ENCODE results near the gene CDIP1.
A peak's percentile ranks its signal among the peaks of the same experiment; 100 is the strongest.

CDIP1 gene

GRCh38 chr16:4514606-4515005 lies 24.0 kb downstream of the CDIP1 start:
- DNase-seq (ENCODE audit: low read depth), result no peak

DNA sequence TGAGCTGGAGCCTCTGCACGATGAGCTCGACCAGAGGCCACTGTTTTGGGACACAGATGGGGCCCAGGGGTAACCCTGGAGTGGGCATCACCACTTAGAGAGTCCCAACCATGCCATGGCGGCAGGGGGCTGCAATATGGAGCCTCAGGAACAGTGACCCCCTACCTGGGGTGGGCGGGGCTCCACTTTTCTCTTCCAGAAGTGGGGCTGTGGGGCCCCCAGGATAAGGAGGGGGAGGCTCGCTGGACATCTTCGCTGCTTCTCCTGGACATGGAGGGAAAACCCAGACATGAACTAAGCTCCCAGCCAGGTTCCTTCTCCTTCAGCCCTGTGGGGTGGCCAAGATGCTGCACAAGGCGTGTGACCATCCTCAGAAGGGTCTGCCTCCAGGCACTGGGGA lies 24.7 kb downstream of the CDIP1 start:
- no peak for DNase-seq (ENCODE audit: low read depth)

DNA sequence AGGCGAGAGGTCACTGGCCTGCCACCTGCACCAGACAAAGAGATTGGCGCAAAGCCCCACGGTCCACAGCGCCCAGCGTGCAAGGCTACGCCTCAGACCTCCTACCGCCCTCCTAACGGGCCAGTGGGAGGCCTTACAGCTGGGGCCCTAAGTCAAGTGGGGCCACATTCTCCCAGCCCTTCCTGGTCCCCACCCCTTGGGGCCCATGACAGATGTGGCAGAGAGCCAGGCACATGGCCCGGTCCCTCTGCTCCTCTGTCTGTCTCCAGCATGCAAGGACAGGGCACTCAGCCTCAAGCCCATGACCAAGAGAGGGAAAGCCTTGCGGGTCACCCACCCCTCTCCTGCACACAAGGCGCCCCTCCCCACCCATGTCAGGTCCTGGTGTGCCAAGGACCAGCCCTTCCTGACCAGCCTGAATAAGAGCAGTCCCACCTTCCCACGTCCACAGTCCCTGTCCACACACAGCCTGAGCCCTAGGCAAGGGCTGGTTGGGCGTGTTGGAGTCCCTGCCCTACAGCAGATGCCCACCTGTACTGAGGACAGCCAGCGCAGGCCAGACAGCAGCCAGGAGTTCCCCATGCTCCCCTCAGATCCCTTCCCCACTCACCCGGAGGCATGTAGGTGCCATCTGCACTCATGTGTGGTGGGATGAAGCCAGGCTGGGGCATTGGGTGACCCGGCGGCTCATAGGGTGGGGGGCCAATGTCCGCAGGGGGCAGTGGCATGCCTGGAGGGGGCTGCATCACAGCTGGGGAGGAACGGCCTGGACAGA lies 25.3 kb downstream of the CDIP1 start:
- DNase-seq (ENCODE audit: low read depth), result no peak

- no peak for DNase-seq (ENCODE audit: low read depth)
Observed at GRCh38 chr16:4512473-4512872, 26.1 kb downstream of the CDIP1 start.

- DNase-seq (ENCODE audit: low read depth), result no peak
Observed at GRCh38 chr16:4511441-4512082, 27.0 kb downstream of the CDIP1 start.

GRCh38 chr16:4510747-4511426 lies 27.7 kb downstream of the CDIP1 start:
- no peak for DNase-seq (ENCODE audit: low read depth)

DNA sequence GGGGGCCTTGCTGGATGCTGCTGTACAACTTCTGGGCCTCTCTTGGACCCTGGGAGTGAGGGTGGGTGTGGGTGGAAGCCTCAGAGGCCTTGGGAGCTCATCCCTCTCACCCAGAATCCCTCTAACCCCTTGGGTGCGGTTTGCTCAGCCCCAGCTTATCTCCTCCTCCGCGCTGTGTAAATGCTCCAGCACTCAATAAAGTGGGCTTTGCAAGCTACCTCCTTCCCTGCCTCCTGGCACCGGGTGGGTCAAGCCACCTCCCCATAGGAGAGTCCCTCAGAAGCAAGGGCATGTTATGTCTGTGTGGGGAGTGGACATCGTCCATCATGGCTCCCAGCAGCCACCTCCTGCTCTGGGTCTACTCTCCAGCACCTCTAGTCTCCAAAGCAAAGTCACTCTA lies 28.4 kb downstream of the CDIP1 start:
- no peak for DNase-seq (ENCODE audit: low read depth)

GRCh38 chr16:4509420-4509819 lies 29.2 kb downstream of the CDIP1 start:
- no peak for DNase-seq (ENCODE audit: low read depth)

- no peak for DNase-seq (ENCODE audit: low read depth)
Observed at GRCh38 chr16:4508806-4509205, 29.8 kb downstream of the CDIP1 start.

DNA sequence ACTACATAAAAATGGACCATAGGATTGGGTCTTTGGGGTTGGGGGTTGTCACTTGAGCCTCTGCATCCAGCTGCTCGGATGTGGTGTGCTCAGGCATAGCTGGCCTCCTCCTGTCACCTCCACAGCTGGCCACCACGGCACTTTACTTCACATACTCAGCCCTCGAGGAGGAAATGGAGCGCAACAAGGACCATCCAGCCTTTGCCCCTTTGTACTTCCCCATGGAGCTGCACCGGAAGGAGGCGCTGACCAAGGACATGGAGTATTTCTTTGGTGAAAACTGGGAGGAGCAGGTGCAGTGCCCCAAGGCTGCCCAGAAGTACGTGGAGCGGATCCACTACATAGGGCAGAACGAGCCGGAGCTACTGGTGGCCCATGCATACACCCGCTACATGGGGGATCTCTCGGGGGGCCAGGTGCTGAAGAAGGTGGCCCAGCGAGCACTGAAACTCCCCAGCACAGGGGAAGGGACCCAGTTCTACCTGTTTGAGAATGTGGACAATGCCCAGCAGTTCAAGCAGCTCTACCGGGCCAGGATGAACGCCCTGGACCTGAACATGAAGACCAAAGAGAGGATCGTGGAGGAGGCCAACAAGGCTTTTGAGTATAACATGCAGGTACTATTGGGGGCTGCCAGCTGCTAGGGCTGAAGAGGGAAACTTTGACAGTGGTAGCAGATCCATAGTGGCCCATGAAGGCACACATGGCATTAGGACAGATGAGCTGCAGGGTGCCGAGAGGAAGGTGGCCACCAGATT lies 30.8 kb downstream of the CDIP1 start:
- DNase-seq (ENCODE audit: low read depth), result no peak

DNA sequence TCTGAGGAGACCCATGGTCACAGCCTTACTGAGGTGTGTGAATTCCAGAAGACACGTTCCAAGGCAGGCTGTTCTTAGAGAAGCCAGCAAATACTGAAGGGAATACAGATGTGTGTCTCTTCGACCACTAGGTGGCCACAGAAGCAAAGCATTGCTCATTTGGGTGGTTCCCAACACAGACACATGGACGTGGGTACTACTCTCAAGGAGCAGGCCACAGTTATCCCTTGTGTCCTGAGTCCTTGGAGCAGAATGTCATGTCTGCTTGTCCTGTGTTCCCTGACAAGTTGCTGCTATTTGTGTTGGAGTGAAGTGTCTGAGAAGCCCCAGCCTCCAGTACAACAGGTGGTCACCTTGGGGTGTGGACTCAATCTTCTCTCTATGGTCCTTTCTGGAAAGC lies 32.1 kb downstream of the CDIP1 start:
- DNase-seq (ENCODE audit: low read depth), result peak; percentile 25

GRCh38 chr16:4505356-4506147 lies 33.0 kb downstream of the CDIP1 start:
- DNase-seq (ENCODE audit: low read depth), result peak; percentile 50

- DNase-seq (ENCODE audit: low read depth), result no peak
Observed at GRCh38 chr16:4501071-4501478, 37.5 kb downstream of the CDIP1 start.

GRCh38 chr16:4500272-4500671 lies 38.3 kb downstream of the CDIP1 start:
- no peak for DNase-seq (ENCODE audit: low read depth)

GRCh38 chr16:4499196-4499555 lies 39.4 kb downstream of the CDIP1 start:
- no peak for DNase-seq (ENCODE audit: low read depth)

DNA sequence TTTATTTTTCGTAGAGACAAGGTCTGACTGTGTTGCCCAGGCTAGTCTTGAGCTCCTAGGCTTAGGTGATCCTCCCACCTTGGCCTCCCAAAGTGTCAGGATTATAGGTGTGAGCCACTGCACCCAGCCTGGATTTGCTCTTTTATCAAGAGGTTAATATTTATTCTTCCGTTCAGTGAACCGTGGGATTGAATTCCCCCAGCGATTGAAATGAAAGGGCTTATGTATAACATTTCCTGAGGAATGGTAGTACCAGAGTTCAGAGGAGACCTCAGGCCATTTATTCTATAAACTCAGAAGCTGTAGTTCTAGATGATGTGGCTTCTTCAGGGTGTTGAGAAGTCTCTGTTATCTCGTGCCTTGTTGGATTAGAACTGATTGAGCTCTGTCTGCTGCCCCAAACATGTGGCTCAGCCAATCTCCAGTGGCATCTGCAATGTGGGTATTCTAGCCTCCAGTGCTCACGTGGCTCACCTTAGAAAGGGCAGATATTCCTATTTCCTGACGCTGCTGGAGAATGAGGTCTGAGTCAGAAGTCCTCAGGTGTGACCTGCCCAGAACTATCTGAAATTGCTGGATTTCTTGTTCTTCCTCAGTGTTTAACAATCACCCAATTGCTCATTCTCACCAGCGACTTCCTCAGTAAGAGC lies 39.9 kb downstream of the CDIP1 start:
- no peak for DNase-seq (ENCODE audit: low read depth)

DNA sequence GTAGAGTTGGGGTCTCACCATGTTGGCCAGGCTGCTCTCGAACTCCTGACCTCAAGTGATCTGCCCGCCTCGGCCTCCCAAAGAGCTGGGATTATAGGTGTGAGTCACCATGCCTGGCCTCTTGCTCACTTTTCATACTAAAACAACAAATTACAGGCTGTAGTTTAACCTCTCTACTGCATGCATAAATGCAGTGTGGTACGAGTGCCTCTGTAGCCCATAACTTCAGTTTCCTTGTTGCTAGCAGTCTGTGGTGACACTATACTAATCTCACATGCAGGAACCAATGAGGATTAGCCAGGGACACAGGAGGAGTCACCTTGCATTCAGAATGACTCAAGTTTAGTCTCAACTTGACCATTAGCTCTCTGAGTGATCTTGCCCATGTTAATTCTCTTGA lies 42.3 kb downstream of the CDIP1 start:
- no peak for DNase-seq (ENCODE audit: low read depth)

- no peak for DNase-seq (ENCODE audit: low read depth)
Observed at GRCh38 chr16:4495766-4496165, 42.8 kb downstream of the CDIP1 start.

DNA sequence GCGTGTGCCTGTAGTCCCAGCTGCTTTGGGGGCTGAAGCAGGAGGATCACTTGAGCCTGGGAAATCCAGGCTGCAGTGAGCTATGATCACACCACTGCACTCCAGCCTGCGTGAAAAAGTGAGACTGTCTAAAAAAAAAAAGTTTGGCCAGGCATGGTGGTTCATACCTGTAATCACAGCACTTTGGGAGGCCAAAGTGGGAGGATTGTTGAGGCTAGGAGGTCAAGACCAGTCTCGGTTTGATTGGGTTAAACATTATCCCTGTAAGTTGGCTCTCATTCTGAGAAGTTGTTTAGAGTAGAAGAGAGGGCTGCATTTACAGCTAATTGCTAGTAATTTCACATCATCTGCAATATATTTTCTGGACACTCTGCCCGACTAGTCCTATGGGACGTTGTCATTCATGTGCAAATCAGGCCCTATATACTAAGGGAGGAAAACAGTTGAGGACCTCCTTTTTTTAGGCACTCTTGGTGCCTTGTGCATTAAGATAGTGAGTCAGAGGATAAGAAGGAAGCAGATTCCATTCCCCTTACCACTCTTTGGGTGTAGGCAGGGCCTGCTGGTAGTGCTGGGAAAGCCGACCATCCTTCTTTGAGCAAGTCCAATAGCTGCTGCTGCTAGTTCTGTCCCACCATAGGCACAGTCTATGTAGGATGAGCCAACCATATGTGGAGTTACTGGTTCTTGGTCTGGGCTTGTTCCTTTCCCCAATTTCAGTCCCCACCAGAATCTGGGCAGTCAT lies 43.7 kb downstream of the CDIP1 start:
- DNase-seq (ENCODE audit: low read depth), result no peak

DNA sequence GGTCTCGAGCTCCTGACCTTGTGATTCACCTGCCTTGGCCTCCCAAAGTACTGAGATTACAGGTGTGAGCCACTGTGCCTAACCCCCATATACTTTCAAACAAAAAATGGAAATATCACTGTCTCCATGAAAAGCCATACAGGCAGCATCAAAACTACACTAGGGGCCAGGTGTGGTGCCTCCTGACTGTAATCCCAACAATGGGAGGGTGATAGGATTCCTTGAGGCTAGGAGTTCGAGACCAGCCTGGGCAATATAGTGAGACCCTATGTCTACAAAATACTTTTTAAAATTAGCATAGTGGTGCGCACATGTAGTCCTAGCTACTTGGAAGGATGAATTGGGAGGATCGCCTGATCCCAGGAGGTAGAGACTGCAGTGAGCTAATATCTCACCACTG lies 46.7 kb downstream of the CDIP1 start:
- no peak for DNase-seq (ENCODE audit: low read depth)

DNA sequence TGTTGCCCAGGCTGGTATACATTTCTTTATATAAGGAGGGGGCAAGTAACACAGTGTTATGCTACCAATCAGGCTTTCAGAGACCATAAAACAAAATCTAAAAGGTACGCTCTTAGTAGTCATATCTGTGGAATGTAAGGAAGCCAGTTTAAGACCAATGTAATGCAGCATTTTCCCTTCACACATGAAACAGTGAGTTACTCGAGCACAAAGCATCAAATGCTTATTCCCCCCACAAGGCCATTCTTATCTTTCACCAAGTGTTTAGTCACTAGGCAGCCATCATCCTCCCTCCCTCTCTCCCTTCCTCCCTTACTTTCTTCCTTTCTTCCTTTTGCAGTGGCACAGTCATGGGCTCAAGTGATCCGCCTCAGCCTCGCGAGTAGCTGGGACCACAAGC lies 49.5 kb downstream of the CDIP1 start:
- no peak for DNase-seq (ENCODE audit: low read depth)

Data from activated gamma-delta T cell treated with anti-CD3 and anti-CD28 coated beads, Interleukin-2, amount 50 U/mL, for 16 hours (primary cell).